HG03135 (cell line): ENCODE results near the gene CDC73.
"Not testable (repeated sequence)": the region's sequence is repeated elsewhere in the genome, so short reads cannot be mapped to it uniquely, and the experiment has no call there.

Source experiments
- ATAC-seq: cut with Tn5 transposase; IDR thresholded peaks from one replicate; pipeline ENCODE4 v1.9.1; 2021; ENCODE audit warnings: mild to moderate bottlenecking, moderate library complexity; ENCODE audit not compliant: unreplicated experiment

The CDC73 gene

DNA sequence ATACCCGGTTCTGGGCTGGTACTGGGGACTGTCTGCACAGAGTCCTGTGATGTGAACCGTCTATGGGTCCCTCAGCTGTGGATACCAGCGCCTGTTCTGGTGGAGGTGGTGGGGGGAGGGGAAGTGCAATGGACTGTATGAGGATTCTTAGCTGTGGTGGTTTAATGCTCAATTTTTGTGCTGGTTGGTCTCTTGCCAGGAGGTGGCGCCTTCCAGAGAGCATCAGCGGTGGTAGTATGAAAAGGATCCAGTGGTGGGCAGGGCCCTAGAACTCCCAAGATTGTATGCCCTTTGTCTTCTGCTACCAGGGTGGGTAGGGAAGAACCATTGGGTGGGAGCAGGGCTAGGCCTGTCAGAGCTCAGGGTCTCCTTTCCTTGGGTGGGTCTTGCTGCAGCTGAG is 153.9 kb downstream of the CDC73 start:
- ATAC-seq = no peak

DNA sequence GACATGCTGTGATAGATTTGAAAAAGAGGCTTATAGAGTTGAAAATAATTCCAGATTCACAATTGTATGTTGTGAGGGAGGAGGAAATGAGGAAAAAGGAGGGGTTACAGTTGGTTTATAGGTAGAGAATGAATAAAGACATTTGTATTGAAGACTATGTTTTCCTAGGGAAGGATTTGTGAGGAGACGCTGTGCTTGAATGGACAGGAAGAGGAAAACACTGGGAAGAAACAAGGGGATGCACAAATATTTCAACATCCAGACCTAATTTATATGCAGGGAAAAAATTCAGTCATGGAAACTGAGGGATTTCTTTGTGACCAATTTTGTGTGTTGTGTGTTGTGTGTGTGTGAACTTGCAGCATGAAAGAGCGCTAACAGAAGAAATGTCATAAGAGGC is 157.1 kb downstream of the CDC73 start:
- ATAC-seq = no peak

DNA sequence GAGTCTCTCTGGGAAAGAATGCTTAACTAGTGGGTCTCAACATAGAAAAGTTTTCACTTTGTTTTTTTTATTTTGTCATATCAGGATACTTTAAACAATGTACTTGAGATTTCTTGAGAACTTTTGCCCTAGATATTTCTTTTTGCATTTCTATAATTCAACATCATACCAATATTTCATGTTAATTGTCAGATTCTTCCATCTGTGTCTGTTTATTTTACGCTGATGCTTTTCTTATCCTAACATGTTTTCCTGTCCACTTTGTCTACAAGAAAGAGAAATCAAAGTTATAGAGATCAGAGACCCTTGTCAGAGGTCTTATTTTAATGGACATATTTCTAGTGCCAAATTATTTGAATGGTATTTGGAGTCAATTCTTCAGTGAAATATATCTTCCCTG is 160.1 kb downstream of the CDC73 start:
- no peak for ATAC-seq

DNA sequence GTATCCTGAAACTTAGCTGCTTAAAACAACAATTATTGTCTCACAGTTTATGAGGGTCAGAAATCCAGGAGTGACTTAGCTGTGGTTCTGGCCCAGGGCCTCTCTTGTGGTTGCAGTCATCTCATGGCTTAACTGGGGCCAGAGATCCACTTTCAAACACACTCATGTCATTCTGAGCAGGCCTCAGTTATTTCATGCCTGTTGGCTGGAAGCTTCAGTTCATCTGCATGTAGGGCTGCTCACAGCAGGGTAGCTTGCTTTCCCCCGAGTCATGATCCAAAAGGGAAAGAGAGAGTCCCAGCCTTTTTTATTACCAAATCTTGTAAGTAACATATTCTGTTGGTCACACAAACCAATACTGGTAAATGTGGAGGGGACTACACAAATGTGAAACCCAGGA is 161.2 kb downstream of the CDC73 start:
- ATAC-seq = no peak

DNA sequence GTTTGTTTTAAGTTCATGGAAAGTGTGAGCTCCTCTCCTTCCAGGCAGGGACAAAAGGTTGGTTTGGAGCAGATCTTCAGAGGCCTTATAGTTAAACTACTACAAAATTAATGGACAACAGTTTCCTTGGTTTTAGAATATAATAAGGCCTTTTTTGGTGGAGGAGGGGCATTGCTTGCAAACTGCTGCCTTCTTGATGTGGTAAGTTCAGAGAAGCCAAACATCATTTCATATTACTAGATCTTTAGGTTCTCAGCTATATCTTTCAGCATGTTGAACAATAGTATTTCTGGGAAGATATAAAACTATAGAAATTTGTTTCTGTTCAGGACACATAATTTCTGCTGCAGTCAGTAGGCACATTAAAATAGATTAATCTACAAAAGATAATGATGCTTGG is 162.4 kb downstream of the CDC73 start:
- no peak for ATAC-seq

DNA sequence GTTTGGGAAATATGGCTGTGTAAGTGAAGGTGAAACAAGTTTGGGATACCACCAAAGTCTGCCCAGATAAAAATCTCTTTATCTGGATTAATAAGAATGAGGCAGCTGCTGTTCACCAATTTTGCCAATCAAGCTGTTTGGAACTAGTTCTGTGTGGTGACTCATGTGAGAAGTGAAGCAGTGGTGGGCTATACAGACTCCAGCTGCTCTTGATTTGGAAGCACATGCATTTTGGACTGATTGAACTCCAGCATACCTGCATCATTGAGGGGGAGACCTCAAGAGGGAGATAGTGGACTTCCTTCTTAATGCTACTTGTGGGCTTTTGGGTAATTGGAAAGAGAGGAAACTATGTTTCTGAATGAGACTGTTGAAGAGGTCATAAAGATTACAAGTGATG is 163.8 kb downstream of the CDC73 start:
- no peak for ATAC-seq

DNA sequence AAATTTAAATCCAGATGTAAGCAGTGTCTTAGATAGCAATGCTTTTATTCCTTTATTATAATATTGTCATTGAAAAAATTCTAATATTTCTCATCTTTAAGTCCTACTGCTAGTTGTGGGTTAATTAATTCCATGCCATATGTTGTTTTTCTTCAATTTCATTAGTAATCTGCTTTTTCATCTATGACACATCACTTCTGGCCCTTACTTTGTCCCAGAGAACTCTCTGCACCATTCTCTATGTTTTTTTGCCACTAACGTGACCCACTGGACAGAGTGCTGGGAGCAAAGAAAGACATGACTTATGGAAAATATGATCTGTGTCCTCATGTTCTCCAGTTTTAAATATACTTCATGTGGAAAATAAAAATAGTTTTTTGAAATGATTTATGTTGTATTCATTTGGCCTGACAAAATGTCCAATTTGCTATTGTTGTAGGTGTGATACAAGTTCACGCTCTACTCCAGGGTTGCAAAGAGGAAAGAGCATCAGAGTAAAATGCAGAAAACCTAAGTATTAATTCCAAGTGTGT is 166.8 kb downstream of the CDC73 start:
- ATAC-seq = not testable (repeated sequence)

DNA sequence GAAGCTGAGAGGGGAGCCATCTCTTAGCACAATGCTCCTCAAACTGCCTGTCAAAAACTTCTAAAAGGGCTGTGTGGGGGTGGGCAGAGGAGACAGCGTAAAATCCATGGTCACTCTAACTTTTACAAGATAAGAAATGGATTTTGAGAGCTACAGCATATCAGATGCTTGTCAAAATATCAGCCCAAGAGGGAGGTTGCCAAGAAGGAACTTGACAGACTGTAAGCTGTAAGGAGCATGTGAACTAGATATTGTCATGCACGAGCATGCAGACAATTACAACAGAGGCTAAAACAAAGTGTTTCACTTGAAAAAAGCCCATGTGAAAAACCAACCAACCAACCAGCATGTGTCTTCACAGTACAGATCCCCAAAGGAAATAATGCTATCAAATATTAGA is 171.9 kb downstream of the CDC73 start:
- no peak for ATAC-seq

DNA sequence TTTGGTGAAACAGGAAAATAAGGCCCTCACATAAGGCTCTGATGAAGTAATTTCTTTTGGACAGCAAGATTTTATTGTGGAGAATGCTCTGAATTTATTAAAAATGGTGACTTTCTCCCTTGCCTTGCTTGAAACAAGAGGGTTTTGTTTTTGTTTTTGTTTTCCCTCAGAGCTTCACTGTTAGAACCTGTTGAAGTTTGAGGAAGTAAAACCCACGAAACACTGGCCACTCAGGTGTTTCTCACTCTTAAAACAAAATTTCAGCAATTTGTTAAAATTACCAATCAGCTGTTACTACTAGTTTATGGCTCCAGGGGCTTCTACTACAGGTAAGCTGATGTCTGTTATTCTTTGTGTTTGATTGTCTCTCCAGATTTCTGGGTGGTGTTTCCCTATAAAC is 177.2 kb downstream of the CDC73 start:
- ATAC-seq = peak; percentile 74

DNA sequence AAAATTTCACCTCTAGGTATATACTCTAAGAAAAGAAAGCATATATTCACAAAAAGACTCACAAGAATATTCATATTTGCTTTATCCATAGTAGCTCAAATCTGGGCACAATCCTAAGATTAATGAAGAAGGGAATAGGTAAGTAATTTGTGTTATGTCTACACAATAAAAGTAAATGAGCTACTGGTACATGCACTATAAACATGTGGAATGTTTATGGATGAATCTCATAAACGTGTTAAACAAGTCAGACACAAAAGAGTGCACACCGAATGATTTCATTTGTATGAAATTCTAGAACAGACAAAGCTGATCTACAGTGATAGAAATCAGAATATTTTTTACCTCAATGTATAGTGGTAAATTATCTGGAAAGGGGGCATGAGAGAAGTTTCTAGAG is 179.9 kb downstream of the CDC73 start:
- ATAC-seq = no peak

DNA sequence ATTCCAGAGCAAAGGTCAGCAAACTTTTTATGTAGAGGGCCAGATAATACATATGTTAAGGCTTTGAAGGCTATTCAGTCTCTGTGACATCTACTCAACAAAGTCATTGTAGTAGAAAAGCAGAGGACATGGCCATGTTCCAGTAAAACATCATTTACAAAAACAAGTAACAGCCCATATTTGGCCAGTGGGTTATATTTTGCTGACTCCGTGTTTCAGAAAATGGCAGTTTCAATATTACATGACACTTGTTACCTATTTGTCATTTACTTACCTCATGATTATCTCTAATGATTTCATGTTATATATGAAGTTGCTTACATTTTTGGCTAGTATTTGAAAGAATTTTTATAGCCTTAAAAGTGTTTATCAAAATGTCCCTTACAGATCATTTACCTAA is 182.0 kb downstream of the CDC73 start:
- no peak for ATAC-seq
